KG1 (cell line): Measurements from ENCODE around the gene SOHLH2.

ENCODE experiments used
- DNase-seq: peaks from one replicate; lab custom pipeline; 2025; lab: John Stamatoyannopoulos, UW

SOHLH2 gene

GRCh38 chr13:36214163-36214921, at the start of gene SOHLH2:
SOHLH2 (minus strand) TSS chr13:36214556; CDS start chr13:36214526, 30 bp downstream.
- no peak for DNase-seq

- DNase-seq: no peak
These were observed 47.6 kb upstream of the SOHLH2 start for GRCh38 chr13:36261976-36262375.

GRCh38 chr13:36261011-36261410, 46.7 kb upstream of the SOHLH2 start:
- DNase-seq: no peak

GRCh38 chr13:36259361-36260137, 45.2 kb upstream of the SOHLH2 start:
- no peak for DNase-seq

- no peak for DNase-seq
These were observed 44.5 kb upstream of the SOHLH2 start for GRCh38 chr13:36258831-36259230.

GRCh38 chr13:36251526-36251925, 37.2 kb upstream of the SOHLH2 start:
- DNase-seq: no peak

GRCh38 chr13:36251017-36251416, 36.7 kb upstream of the SOHLH2 start:
- DNase-seq: no peak

GRCh38 chr13:36248700-36249099, 34.3 kb upstream of the SOHLH2 start:
- DNase-seq: no peak

GRCh38 chr13:36244990-36245389, 30.6 kb upstream of the SOHLH2 start:
- no peak for DNase-seq

GRCh38 chr13:36244073-36244472, 29.7 kb upstream of the SOHLH2 start:
- no peak for DNase-seq

- DNase-seq: no peak
These were observed 28.4 kb upstream of the SOHLH2 start for GRCh38 chr13:36242761-36243160.

- no peak for DNase-seq
These were observed 16.9 kb upstream of the SOHLH2 start for GRCh38 chr13:36231236-36231635.

GRCh38 chr13:36224730-36225129, 10.4 kb upstream of the SOHLH2 start:
- no peak for DNase-seq

GRCh38 chr13:36219883-36220282, 5.5 kb upstream of the SOHLH2 start:
- no peak for DNase-seq

- DNase-seq: no peak
These were observed 3.1 kb upstream of the SOHLH2 start for GRCh38 chr13:36217456-36217855.

GRCh38 chr13:36212789-36213188, 1.6 kb downstream of the SOHLH2 start:
- no peak for DNase-seq

GRCh38 chr13:36211567-36211966, 2.8 kb downstream of the SOHLH2 start:
- DNase-seq: no peak

- DNase-seq: no peak
These were observed 3.6 kb downstream of the SOHLH2 start for GRCh38 chr13:36210738-36211137.

GRCh38 chr13:36207672-36208071, 6.7 kb downstream of the SOHLH2 start:
- DNase-seq: no peak

- DNase-seq: no peak
These were observed 21.1 kb downstream of the SOHLH2 start for GRCh38 chr13:36193151-36193855.

GRCh38 chr13:36192166-36192565, 22.2 kb downstream of the SOHLH2 start:
- DNase-seq: no peak

- DNase-seq: no peak
These were observed 23.6 kb downstream of the SOHLH2 start for GRCh38 chr13:36190771-36191170.

GRCh38 chr13:36188441-36188840, 25.9 kb downstream of the SOHLH2 start:
- no peak for DNase-seq
